Lower leg skin (tissue), 3 donors: ENCODE data around the gene TECTA.

Experiments used
- POLR2A ChIP-seq, 2 donors: fragments of 450-650 bp; IDR thresholded peaks; one replicate each; pipeline ENCODE4 v1.6.1; 2016 to 2017; ENCODE audit warnings: antibody characterized with exemption in 2 of 2, mild to moderate bottlenecking in 1 of 2, moderate library complexity in 1 of 2
- TF ChIP-seq, protein P1 (sequence below), 3 donors: fragments of 450-650 bp; IDR thresholded peaks; one replicate each; pipeline ENCODE4 v1.5.1; 2016; ENCODE audit warnings: antibody characterized with exemption in 3 of 3, mild to moderate bottlenecking in 3 of 3, moderate library complexity in 2 of 3

DNA sequence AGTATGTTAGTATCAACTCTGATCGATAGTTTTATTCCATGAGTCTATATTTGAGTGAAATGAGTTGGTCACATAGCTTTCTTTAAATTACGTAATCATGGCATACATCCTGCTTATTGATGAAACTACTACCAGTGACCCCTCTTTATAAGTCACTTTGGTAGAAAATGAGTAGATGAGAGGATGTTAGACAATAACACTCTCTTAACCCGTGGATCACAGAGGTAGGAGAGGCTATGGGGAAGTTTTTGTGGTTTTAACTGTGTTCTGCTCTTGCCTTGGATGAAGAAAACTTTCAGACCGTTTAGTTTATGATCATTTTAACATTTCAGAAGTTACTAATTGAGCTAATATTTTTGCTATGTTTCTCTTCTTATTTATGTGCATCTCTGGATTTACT, 43.1 kb upstream of the TECTA start:
- TF ChIP-seq, protein P1, sequence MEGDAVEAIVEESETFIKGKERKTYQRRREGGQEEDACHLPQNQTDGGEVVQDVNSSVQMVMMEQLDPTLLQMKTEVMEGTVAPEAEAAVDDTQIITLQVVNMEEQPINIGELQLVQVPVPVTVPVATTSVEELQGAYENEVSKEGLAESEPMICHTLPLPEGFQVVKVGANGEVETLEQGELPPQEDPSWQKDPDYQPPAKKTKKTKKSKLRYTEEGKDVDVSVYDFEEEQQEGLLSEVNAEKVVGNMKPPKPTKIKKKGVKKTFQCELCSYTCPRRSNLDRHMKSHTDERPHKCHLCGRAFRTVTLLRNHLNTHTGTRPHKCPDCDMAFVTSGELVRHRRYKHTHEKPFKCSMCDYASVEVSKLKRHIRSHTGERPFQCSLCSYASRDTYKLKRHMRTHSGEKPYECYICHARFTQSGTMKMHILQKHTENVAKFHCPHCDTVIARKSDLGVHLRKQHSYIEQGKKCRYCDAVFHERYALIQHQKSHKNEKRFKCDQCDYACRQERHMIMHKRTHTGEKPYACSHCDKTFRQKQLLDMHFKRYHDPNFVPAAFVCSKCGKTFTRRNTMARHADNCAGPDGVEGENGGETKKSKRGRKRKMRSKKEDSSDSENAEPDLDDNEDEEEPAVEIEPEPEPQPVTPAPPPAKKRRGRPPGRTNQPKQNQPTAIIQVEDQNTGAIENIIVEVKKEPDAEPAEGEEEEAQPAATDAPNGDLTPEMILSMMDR (IDR thresholded peaks at IDR 0.05): no peak
- no peak for TF ChIP-seq POLR2A (IDR thresholded peaks at IDR 0.05)
